Measurements from ENCODE around the gene ACP6. TPM values are rescaled to one million over a fixed set of nuclear protein-coding genes. Genes with fewer than 3 reads are reported as not detected.

The ACP6 gene
- total RNA-seq, 4 donors from 2014 or later: 8.8 to 20.7 (median 13.9) TPM

DNA sequence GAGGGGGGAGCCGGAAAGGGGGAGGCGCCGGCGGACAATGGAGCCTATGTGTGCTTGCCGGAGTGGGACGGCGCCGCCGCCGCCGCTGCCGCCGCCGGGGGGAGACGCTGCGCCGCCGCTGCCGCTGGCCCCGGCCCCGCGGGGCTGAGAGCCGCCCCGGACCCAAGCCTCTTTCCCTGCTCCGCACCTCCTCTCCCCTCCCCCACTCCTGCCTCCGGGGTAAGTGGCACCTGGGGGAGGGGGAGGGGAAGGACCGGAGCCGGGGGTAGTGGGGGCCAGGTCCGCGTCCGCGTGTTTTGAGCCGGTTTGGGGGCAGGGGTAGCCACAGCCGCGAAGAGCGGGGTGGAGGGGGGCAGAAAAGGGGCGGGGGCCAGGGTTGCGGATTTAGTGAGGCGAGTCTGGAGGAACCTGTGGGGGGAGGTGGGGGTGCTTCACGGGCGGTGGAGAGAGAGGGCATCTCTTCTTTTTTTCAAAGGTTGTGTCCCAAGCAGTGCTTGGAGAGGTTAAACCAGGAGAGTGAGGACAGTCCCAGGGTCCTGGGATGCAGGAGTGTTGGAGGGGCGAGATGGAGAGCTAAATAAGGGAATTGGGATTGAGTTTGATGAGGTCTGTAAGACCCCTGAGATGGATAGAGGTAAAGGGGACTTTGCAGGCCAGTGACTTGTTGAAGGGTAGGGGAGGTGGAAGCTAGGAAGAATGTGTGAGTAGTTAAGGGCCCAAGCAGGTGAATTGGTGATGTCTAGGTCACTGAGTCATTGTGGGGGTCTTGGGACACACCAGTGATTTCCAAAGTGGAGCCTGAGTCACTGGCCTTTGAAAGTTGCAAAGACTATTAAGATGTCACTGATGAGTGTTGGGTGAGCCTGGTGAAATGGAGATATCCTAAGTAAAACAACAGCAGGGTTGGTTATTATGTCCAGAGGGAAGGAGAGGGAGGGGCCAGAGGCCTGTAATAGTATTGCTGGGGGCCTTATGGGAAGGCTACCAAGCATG is 69.9 kb downstream of the ACP6 start:
- peak overlapping the region; percentile 84 to 98 (median 92) for H3K27ac ChIP-seq
- H3K27me3 ChIP-seq: no peaks in the 10 kb centered on the region
- no peak for ATAC-seq
- no peaks in the 10 kb centered on the region for H3K36me3 ChIP-seq
- peaks cover 0 to 53% (median 6%) of the 10 kb centered on the region in 3 donors for H3K4me1 ChIP-seq
- 0 to 1% methylated on average over 4 to 11 of the region's 42 CpGs for WGBS, 2 donors (ENCODE audit: low coverage in 1 of 2)
- H3K4me3 ChIP-seq: peak overlapping the region; percentile 49 to 79
- H3K9me3 ChIP-seq: no peaks in the 10 kb centered on the region
- TF ChIP-seq CTCF (IDR thresholded peaks at IDR 0.05) (peak in 3 of 4 experiments; percentile 11 to 42 (median 26)), POLR2AphosphoS5 (IDR thresholded peaks at IDR 0.05) (peak; percentile 59), EP300 (IDR thresholded peaks at IDR 0.05) (no peak), POLR2A (IDR thresholded peaks at IDR 0.05) (peak in 1 of 2 donors; percentile 52)

GRCh38 chr1:147599362-147600118 is 70.8 kb downstream of the ACP6 start:
- peak overlapping the region; percentile 75 to 98 (median 92) for H3K27ac ChIP-seq
- TF ChIP-seq POLR2A (IDR thresholded peaks at IDR 0.05) (peak; percentile 66 to 71), CTCF (IDR thresholded peaks at IDR 0.05) (peak in 1 of 4 experiments; percentile 10), EP300 (IDR thresholded peaks at IDR 0.05) (no peak), POLR2AphosphoS5 (IDR thresholded peaks at IDR 0.05) (peak; percentile 86)
- WGBS, 2 donors (ENCODE audit: low coverage in 1 of 2): 7% methylated on average over 3 of the region's 80 CpGs; no CpG with 5 or more reads in 1 of the 2 donors

GRCh38 chr1:147598621-147599361 is 71.5 kb downstream of the ACP6 start:
- Histone ChIP-seq H3K4me3 (peak overlapping the region; percentile 49 to 79), H3K27me3 (no peaks in the 10 kb centered on the region), H3K9me3 (no peaks in the 10 kb centered on the region), H3K4me1 (peaks cover 0 to 49% (median 6%) of the 10 kb centered on the region in 3 donors), H3K27ac (peak overlapping the region; percentile 75 to 98 (median 92)), H3K36me3 (no peaks in the 10 kb centered on the region)
- TF ChIP-seq EP300 (IDR thresholded peaks at IDR 0.05) (no peak), POLR2AphosphoS5 (IDR thresholded peaks at IDR 0.05) (no peak), POLR2A (IDR thresholded peaks at IDR 0.05) (no peak), CTCF (IDR thresholded peaks at IDR 0.05) (no peak)
- peak; percentile 11 for ATAC-seq
- WGBS, 2 donors (ENCODE audit: low coverage in 1 of 2): 0 to 4% methylated on average over 8 to 17 of the region's 30 CpGs

More at GRCh38 chr1:147599362-147600118, 70.8 kb downstream of the ACP6 start:
- Histone ChIP-seq H3K27me3 (no peaks in the 10 kb centered on the region), H3K4me3 (peak overlapping the region; percentile 49 to 79), H3K4me1 (peaks cover 0 to 49% (median 6%) of the 10 kb centered on the region in 3 donors), H3K9me3 (no peaks in the 10 kb centered on the region), H3K36me3 (no peaks in the 10 kb centered on the region)
- ATAC-seq: peak; percentile 95

DNA sequence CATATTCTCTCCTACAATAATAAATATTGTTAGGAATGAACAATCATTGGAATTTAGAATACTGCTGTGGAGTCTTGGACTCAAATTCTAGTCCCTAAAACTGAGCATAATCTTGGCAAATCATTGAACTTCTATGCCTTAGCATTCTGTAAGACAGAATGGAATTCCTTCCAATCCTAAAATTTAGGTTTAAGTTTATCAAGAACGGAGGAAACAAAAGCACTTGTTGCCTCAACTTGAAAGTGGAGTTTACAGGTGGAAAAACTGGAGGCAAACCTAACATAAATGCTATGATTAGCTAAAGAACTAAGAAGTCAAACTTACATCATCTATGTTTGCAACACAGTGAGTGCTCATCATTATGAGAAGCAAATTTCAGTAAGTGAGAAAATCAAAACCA is 73.3 kb downstream of the ACP6 start:
- Histone ChIP-seq H3K27ac (no peak overlapping the region), H3K36me3 (no peaks in the 10 kb centered on the region), H3K4me1 (peaks cover 0 to 32% (median 6%) of the 10 kb centered on the region in 3 donors), H3K9me3 (no peaks in the 10 kb centered on the region), H3K27me3 (no peaks in the 10 kb centered on the region), H3K4me3 (no peak overlapping the region)
- WGBS, 2 donors (ENCODE audit: low coverage in 1 of 2): 92 to 100% methylated on average over 1 of the region's 1 CpG
- TF ChIP-seq POLR2AphosphoS5 (IDR thresholded peaks at IDR 0.05) (no peak), CTCF (IDR thresholded peaks at IDR 0.05) (no peak), EP300 (IDR thresholded peaks at IDR 0.05) (no peak), POLR2A (IDR thresholded peaks at IDR 0.05) (no peak)
- ATAC-seq: no peak

Small RNAs within 50 kb of the gene (small RNA-seq; reads per million reads assigned to genes)
- 0 reads per million in 4 donors for gene RN7SL261P

Other genes starting within 250 kb of the ACP6 start
- gene BCL9, start 129.0 kb downstream of the ACP6 start, total RNA-seq: 10 to 100 TPM; 21.4 to 53.0 (median 30.5) TPM
- gene GJA5, start 90.1 kb upstream of the ACP6 start, total RNA-seq: 10 to 100 TPM in 2 of 4 donors, 1 to 10 TPM in 2; 3.9 to 17.4 (median 7.9) TPM
- not detected for gene GJA8, start 232.3 kb upstream of the ACP6 start, total RNA-seq